Transverse colon (tissue), 4 donors: Measurements from ENCODE around the gene KIAA0232. TPM values are rescaled to one million over a fixed set of nuclear protein-coding genes. Genes with fewer than 3 reads are reported as not detected.

Experiments
- DNase-seq: peaks from one replicate; pipeline ENCODE4 v3.0.0-alpha.2; 2019
- H3K27ac ChIP-seq, 4 donors: fragments of 200-600 bp; sonication (generic); 2 replicates each; pipeline ENCODE4 v1.5.1; 2016 to 2018; ENCODE audit warnings: inconsistent platforms in 4 of 4
- H3K27me3 ChIP-seq: fragments of 200-600 bp; sonication (generic); 2 replicates; pipeline ENCODE4 v1.5.1; 2017; ENCODE audit warnings: inconsistent platforms
- H3K36me3 ChIP-seq, 4 donors: fragments of 200-600 bp; sonication (generic); 2 replicates each; pipeline ENCODE4 v1.5.1; 2017 to 2019; ENCODE audit warnings: inconsistent platforms in 4 of 4
- H3K4me1 ChIP-seq, 4 donors: fragments of 200-600 bp; sonication (generic); 2 replicates each; pipeline ENCODE4 v1.5.1; 2017 to 2020; ENCODE audit warnings: inconsistent platforms in 4 of 4
- H3K4me3 ChIP-seq, 4 donors: fragments of 200-600 bp; sonication (generic); 1 replicate in 1 of 4; 2 replicates in 3 of 4; pipeline versions ENCODE4 v1.5.1 to v1.6.1; 2017 to 2019; ENCODE audit warnings: inconsistent platforms in 4 of 4
- H3K9me3 ChIP-seq, 2 donors: fragments of 200-600 bp; sonication (generic); 2 replicates each; pipeline ENCODE4 v1.5.1; 2017 to 2019; ENCODE audit warnings: inconsistent platforms in 2 of 2
- EP300 ChIP-seq: sonication (generic); formaldehyde crosslinking; IDR thresholded peaks from one replicate; pipeline ENCODE4 v1.6.1; 2017; ENCODE audit warnings: antibody characterized with exemption, low read depth
- POLR2A ChIP-seq: fragments of 450-650 bp; IDR thresholded peaks from one replicate; pipeline ENCODE4 v1.6.1; 2016; ENCODE audit warnings: antibody characterized with exemption, mild to moderate bottlenecking, moderate library complexity
- POLR2AphosphoS5 ChIP-seq, 3 donors: sonication (generic); formaldehyde crosslinking; IDR thresholded peaks; one replicate each; pipeline ENCODE4 v1.6.1; 2016; ENCODE audit warnings: antibody characterized with exemption in 3 of 3
- WGBS, 2 donors: methylation state at CpG; one replicate each; pipeline ENCODE4 v1.1.5; 2018; ENCODE audit warnings: low coverage in 1 of 2; 5-methylcytosine and 5-hydroxymethylcytosine counted together
- in situ Hi-C, 4 donors: fragments of 200-750 bp; cut with MboI; loops; one replicate each; pipeline versions ENCODE4 v1.15.0 to v1.15.1; 2017; ENCODE audit warnings: low sequenced_read_pairs in 3 of 4, low pct_ligation_motif_present in 1 of 4, low pct_unique_long_range_greater_than_20kb in 1 of 4
- intact Hi-C: fragments of 100-400 bp; cut with DNase I; formaldehyde crosslinking; loops from one replicate; pipeline ENCODE4 v1.15.1; 2023; ENCODE audit warnings: low total_unique reads
- total RNA-seq, 4 donors: library from RNA; depleted of rRNA; stranded (reverse); fragments of >200 nt; gene quantifications; one replicate each; pipeline ENCODE4 v1.1.0, GENCODE V29; 2016
- TF ChIP-seq, protein P1 (sequence below), 5 experiments: fragments of 200-600 bp in 3 of 5; fragments of 450-650 bp in 2 of 5; sonication (generic) in 3 of 5; IDR thresholded peaks; 1 replicate in 2 of 5; 2 replicates in 3 of 5; pipeline ENCODE4 v1.5.1; 2016 to 2017; ENCODE audit warnings: antibody characterized with exemption in 5 of 5, inconsistent platforms in 3 of 5, mild to moderate bottlenecking in 2 of 5, moderate library complexity in 1 of 5

The KIAA0232 gene
- total RNA-seq, 4 donors from 2014 or later = 17.9 to 83.4 (median 43.0) TPM

DNA sequence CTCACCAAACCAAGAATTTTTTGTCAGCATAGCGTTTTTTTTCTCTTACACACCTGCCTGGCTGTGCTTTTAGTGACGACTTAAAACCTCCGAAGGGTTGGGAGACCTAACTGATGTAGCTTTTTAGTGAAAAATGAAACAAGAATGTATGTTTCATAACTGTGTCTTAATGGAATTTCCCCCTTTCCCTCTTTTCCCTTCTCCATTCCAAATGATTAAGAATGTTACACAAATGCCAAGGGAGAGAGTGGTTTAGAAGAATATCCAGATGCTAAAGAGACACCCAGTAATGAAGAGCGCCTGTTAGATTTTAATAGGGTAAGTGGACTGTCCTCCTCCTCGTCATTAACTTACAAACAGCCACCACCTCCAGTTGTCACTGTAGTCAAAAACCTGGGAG is 93.9 kb downstream of the KIAA0232 start:
- Histone ChIP-seq H3K9me3 (no peaks in the 10 kb centered on the region), H3K27ac (no peak overlapping the region), H3K27me3 (no peaks in the 10 kb centered on the region), H3K4me1 (no peaks in the 10 kb centered on the region), H3K36me3 (peaks cover 0 to 39% (median 15%) of the 10 kb centered on the region in 4 donors), H3K4me3 (no peak overlapping the region)
- TF ChIP-seq POLR2A = no peak
- intact Hi-C loops = no loop called here
- 93 to 100% methylated on average over 2 to 5 of the region's 5 CpGs for whole genome bisulfite sequencing, 2 donors
- no peak for DNase-seq
- in situ Hi-C loops = loop anchor here in 2 of 4 donors (5.0 to 25.0 kb wide), 3 partner anchors 159 to 186 kb away; partner anchors contain the start of genes BLOC1S4 (in 2 of the 2), GRPEL1 (in 1 of the 2) and MRFAP1L1 (in 1 of the 2)

DNA sequence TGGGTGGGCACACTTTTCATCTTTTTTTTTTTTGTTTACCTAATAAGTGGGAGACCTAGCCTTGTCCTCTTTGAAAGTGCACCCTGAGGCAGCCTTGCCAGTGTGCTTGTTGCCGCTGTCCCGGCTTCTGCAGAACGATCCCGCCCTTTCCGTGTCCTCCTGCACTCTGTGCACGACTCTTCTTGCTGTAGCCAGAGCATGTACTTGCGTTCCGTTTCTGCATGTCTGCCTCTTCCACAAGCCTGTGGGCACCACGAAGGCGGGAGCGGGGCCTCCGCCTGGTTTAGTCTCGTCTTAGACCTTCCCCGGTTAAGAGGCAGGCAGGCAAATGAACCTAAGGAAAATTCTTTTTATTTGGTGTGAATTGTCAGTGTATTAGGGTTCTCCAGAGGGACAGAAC is 94.5 kb downstream of the KIAA0232 start:
- peaks cover 0 to 45% (median 15%) of the 10 kb centered on the region in 4 donors for H3K36me3 ChIP-seq
- intact Hi-C loops = no loop called here
- 95 to 97% methylated on average over 7 to 14 of the region's 14 CpGs for WGBS, 2 donors

GRCh38 chr4:6878451-6879059 is 96.0 kb downstream of the KIAA0232 start:
- DNase-seq = no peak
- in situ Hi-C loops (loop anchor here in 2 of 4 donors (5.0 to 25.0 kb wide), 3 partner anchors 161 to 184 kb away; partner anchors contain the start of genes BLOC1S4 (in 2 of the 2), GRPEL1 (in 1 of the 2) and MRFAP1L1 (in 1 of the 2)), intact Hi-C loops (no loop called here)
- no peaks in the 10 kb centered on the region for H3K4me1 ChIP-seq
- no peak overlapping the region for H3K4me3 ChIP-seq
- WGBS, 2 donors = 87 to 91% methylated on average over 6 to 11 of the region's 11 CpGs
- no peaks in the 10 kb centered on the region for H3K9me3 ChIP-seq
- TF ChIP-seq, protein P1, sequence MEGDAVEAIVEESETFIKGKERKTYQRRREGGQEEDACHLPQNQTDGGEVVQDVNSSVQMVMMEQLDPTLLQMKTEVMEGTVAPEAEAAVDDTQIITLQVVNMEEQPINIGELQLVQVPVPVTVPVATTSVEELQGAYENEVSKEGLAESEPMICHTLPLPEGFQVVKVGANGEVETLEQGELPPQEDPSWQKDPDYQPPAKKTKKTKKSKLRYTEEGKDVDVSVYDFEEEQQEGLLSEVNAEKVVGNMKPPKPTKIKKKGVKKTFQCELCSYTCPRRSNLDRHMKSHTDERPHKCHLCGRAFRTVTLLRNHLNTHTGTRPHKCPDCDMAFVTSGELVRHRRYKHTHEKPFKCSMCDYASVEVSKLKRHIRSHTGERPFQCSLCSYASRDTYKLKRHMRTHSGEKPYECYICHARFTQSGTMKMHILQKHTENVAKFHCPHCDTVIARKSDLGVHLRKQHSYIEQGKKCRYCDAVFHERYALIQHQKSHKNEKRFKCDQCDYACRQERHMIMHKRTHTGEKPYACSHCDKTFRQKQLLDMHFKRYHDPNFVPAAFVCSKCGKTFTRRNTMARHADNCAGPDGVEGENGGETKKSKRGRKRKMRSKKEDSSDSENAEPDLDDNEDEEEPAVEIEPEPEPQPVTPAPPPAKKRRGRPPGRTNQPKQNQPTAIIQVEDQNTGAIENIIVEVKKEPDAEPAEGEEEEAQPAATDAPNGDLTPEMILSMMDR (IDR thresholded peaks at IDR 0.05) = no peak
- TF ChIP-seq POLR2AphosphoS5 (IDR thresholded peaks at IDR 0.05) (no peak), POLR2A (no peak), EP300 (no peak)
- no peaks in the 10 kb centered on the region for H3K27me3 ChIP-seq
- peaks cover 0 to 52% (median 15%) of the 10 kb centered on the region in 4 donors for H3K36me3 ChIP-seq
- no peak overlapping the region for H3K27ac ChIP-seq

More for the DNA sequence above, 94.5 kb downstream of the KIAA0232 start:
- Histone ChIP-seq H3K27ac (no peak overlapping the region), H3K9me3 (no peaks in the 10 kb centered on the region), H3K4me1 (no peaks in the 10 kb centered on the region), H3K27me3 (no peaks in the 10 kb centered on the region), H3K4me3 (no peak overlapping the region)
- no peak for DNase-seq
- TF ChIP-seq EP300 (no peak), POLR2A (no peak), POLR2AphosphoS5 (IDR thresholded peaks at IDR 0.05) (no peak)
- TF ChIP-seq, protein P1 (IDR thresholded peaks at IDR 0.05) = no peak
- in situ Hi-C loops = loop anchor here in 2 of 4 donors (5.0 to 25.0 kb wide), 3 partner anchors 160 to 185 kb away; partner anchors contain the start of genes BLOC1S4 (in 2 of the 2), GRPEL1 (in 1 of the 2) and MRFAP1L1 (in 1 of the 2)

GRCh38 chr4:6880691-6881090 is 98.2 kb downstream of the KIAA0232 start:
- H3K9me3 ChIP-seq = no peaks in the 10 kb centered on the region
- H3K27me3 ChIP-seq = no peaks in the 10 kb centered on the region
- intact Hi-C loops (no loop called here), in situ Hi-C loops (loop anchor here in 2 of 4 donors (10.0 to 25.0 kb wide), 3 partner anchors 156 to 182 kb away; partner anchors contain the start of genes BLOC1S4 (in 1 of the 2), GRPEL1 (in 1 of the 2) and MRFAP1L1 (in 1 of the 2))
- peaks cover 0 to 2% (median under 1%) of the 10 kb centered on the region in 4 donors for H3K4me1 ChIP-seq
- DNase-seq = no peak
- 93 to 97% methylated on average over 5 to 7 of the region's 7 CpGs for WGBS, 2 donors
- no peak overlapping the region for H3K4me3 ChIP-seq
- TF ChIP-seq, protein P1 (IDR thresholded peaks at IDR 0.05) = no peak
- TF ChIP-seq POLR2AphosphoS5 (IDR thresholded peaks at IDR 0.05) (no peak), POLR2A (no peak)
- no peak overlapping the region for H3K27ac ChIP-seq
- peaks cover 0 to 54% (median 15%) of the 10 kb centered on the region in 4 donors for H3K36me3 ChIP-seq
